GM18519 (cell line): ENCODE results near the gene FAT1.

Experiments
- ATAC-seq: cut with Tn5 transposase; IDR thresholded peaks from one replicate; pipeline ENCODE4 v1.9.1; 2021; ENCODE audit warnings: mild to moderate bottlenecking, moderate library complexity; ENCODE audit not compliant: unreplicated experiment, low FRiP score

FAT1 gene

GRCh38 chr4:186543206-186543605 lies 180.4 kb downstream of the FAT1 start:
- ATAC-seq: no peak

- ATAC-seq: no peak
Observed at GRCh38 chr4:186541801-186542200, 181.9 kb downstream of the FAT1 start.

GRCh38 chr4:186537843-186538521 lies 185.7 kb downstream of the FAT1 start:
- no peak for ATAC-seq
